Measurements from ENCODE around the gene XYLB.

XYLB gene

DNA sequence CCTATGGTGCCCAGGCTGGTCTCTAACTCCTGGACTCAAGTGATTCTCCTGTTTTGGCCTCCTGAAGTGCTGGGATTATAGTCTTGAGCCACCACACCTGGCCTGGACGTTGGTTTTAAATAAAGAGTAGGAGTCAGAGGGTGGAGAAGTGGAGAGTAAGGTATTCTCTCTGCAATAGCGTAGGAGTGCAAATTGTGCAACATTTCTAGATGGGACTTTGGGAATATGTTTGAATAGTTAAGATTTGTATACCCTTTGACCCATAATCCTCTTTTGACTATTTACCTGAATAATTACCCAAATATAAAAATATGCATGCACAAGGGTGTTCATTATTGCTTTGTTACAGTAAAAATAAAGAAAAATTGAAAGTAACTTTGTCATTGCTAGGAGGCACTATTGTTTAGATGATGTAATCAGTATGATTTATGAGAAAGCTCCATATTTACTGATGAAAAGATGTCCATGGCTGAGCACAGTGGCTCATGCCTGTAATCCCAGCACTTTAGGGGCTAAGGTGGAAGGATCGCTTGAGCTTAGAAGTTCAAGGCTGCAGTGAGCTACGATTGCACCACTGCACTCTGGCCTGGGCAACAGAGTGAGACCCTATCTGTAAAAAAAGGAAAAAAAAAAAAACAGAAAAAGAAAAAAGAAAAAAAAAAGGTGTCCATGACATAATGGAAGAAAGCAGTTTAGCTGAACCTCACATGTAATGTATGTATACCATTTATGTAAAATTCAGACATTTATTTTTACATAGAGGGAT lies 15.1 kb upstream of the XYLB start:
- Histone ChIP-seq H3K27ac (ENCODE audit: low read depth, low read length) (no peak overlapping the region), H3K9me3 (ENCODE audit: control insufficient read depth, insufficient read depth, low read length) (no peaks in the 10 kb centered on the region), H3K27me3 (ENCODE audit: control insufficient read depth, low read length) (no peaks in the 10 kb centered on the region), H3K79me2 (ENCODE audit: control insufficient read depth, low read length) (no peaks in the 10 kb centered on the region), H3K36me3 (ENCODE audit: control insufficient read depth, low read length) (no peaks in the 10 kb centered on the region), H3K4me3 (ENCODE audit: low read length) (no peak overlapping the region), H3K4me2 (ENCODE audit: low read length) (no peak overlapping the region), H3K4me1 (ENCODE audit: control insufficient read depth, low read length) (no peaks in the 10 kb centered on the region), H4K20me1 (ENCODE audit: control insufficient read depth, insufficient read depth, low read depth, low read length) (no peaks in the 10 kb centered on the region), H3K9me2 (replicated peaks; ENCODE audit: control insufficient read depth, low read length) (no peaks in the 10 kb centered on the region), H3F3A (ENCODE audit: control insufficient read depth, insufficient read depth) (no peaks in the 10 kb centered on the region)
- no peak for TF ChIP-seq EZH2phosphoT487 (IDR thresholded peaks at IDR 0.05; ENCODE audit: borderline replicate concordance, low read length)
- TF ChIP-seq, protein P1, sequence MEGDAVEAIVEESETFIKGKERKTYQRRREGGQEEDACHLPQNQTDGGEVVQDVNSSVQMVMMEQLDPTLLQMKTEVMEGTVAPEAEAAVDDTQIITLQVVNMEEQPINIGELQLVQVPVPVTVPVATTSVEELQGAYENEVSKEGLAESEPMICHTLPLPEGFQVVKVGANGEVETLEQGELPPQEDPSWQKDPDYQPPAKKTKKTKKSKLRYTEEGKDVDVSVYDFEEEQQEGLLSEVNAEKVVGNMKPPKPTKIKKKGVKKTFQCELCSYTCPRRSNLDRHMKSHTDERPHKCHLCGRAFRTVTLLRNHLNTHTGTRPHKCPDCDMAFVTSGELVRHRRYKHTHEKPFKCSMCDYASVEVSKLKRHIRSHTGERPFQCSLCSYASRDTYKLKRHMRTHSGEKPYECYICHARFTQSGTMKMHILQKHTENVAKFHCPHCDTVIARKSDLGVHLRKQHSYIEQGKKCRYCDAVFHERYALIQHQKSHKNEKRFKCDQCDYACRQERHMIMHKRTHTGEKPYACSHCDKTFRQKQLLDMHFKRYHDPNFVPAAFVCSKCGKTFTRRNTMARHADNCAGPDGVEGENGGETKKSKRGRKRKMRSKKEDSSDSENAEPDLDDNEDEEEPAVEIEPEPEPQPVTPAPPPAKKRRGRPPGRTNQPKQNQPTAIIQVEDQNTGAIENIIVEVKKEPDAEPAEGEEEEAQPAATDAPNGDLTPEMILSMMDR (IDR thresholded peaks at IDR 0.05; ENCODE audit: low read depth, low read length, poor library complexity, severe bottlenecking), result no peak

DNA sequence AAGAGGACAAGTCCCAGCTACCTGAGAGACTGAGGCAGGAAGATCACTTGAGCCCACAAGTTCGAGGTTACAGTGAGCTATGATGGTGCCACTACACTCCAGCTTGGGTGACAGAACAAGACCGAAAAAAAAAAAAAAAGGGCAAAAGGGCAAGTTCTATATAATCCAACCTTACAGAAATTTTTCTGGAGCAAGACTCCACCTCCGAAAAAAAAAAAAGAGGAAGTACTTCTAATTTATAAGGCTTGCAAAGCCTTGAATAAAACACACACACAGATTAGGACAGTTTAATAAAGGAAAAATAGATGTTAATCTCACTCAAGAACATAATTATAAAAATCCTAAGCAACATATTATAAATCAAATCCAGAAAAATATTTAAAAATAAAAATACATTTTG lies 14.4 kb upstream of the XYLB start:
- Histone ChIP-seq H3K4me1 (ENCODE audit: control insufficient read depth, low read length) (no peaks in the 10 kb centered on the region), H3K79me2 (ENCODE audit: control insufficient read depth, low read length) (no peaks in the 10 kb centered on the region), H3K36me3 (ENCODE audit: control insufficient read depth, low read length) (no peaks in the 10 kb centered on the region), H3K9me2 (replicated peaks; ENCODE audit: control insufficient read depth, low read length) (no peaks in the 10 kb centered on the region), H3K27me3 (ENCODE audit: control insufficient read depth, low read length) (no peaks in the 10 kb centered on the region), H3K9me3 (ENCODE audit: control insufficient read depth, insufficient read depth, low read length) (no peaks in the 10 kb centered on the region), H4K20me1 (ENCODE audit: control insufficient read depth, insufficient read depth, low read depth, low read length) (no peaks in the 10 kb centered on the region), H3K27ac (ENCODE audit: low read depth, low read length) (no peak overlapping the region), H3F3A (ENCODE audit: control insufficient read depth, insufficient read depth) (no peaks in the 10 kb centered on the region), H3K4me2 (ENCODE audit: low read length) (no peak overlapping the region), H3K4me3 (ENCODE audit: low read length) (no peak overlapping the region)
- TF ChIP-seq, protein P1 (IDR thresholded peaks at IDR 0.05; ENCODE audit: low read depth, low read length, poor library complexity, severe bottlenecking), result no peak
- TF ChIP-seq EZH2phosphoT487 (IDR thresholded peaks at IDR 0.05; ENCODE audit: borderline replicate concordance, low read length), result no peak

DNA sequence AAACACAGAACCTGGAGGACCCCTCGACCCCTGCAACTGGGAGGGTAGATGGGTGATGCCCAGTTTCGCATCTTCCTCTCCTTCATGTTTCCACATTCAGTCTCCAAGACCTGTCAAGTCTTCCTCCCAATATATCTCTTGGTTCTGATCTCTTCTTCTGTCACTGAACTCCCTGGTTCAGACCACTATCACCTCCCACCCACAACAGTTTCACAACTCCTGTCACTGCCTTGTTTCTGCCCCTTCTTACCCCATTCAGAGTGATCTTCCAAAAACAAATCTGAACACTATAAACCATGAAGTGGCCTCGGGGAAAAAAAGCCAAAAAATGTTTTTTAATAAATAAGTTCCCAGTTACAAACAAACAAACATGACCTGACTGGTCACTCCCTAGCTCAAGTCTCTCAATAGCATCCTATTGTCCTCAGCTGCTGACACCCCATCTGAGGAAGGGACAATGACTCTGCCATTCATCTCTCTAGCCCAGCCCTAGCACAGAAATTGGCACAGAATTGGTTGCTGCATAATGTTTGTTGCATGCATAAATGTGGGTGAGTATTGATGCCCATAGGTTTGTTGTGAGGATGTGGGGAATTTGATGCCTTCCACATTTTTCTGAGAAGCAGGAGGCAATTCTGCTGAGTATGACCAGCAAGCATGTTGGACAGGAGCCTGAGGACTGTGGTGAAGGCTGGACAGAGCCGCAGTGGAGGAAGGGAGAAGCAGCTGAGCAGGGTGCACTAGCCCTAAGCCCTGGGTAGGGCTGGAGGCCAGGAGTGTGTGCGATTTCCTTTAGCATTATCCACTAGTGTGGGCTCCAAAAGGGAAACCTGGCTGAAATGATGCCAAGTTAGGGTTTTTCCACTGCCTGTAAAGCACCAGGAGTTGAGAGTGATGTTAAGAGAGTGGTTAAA lies 12.2 kb upstream of the XYLB start:
- TF ChIP-seq EZH2phosphoT487 (IDR thresholded peaks at IDR 0.05; ENCODE audit: borderline replicate concordance, low read length), result no peak
- TF ChIP-seq, protein P1 (IDR thresholded peaks at IDR 0.05; ENCODE audit: low read depth, low read length, poor library complexity, severe bottlenecking), result no peak
- H3K36me3 ChIP-seq (ENCODE audit: control insufficient read depth, low read length), result no peaks in the 10 kb centered on the region
- H3K27me3 ChIP-seq (ENCODE audit: control insufficient read depth, low read length), result no peaks in the 10 kb centered on the region; the same call in 1 of the 2 replicates
- H3K9me2 ChIP-seq (replicated peaks; ENCODE audit: control insufficient read depth, low read length), result no peaks in the 10 kb centered on the region
- no peaks in the 10 kb centered on the region for H3F3A ChIP-seq (ENCODE audit: control insufficient read depth, insufficient read depth)
- H3K4me2 ChIP-seq (ENCODE audit: low read length), result no peak overlapping the region
- no peaks in the 10 kb centered on the region for H3K79me2 ChIP-seq (ENCODE audit: control insufficient read depth, low read length)
- no peaks in the 10 kb centered on the region for H3K4me1 ChIP-seq (ENCODE audit: control insufficient read depth, low read length)
- no peak overlapping the region for H3K4me3 ChIP-seq (ENCODE audit: low read length)
- H4K20me1 ChIP-seq (ENCODE audit: control insufficient read depth, insufficient read depth, low read depth, low read length), result no peaks in the 10 kb centered on the region
- H3K27ac ChIP-seq (ENCODE audit: low read depth, low read length), result no peak overlapping the region
- no peaks in the 10 kb centered on the region for H3K9me3 ChIP-seq (ENCODE audit: control insufficient read depth, insufficient read depth, low read length)

All from DOHH2 (cell line).